K562 (cell line): Measurements from ENCODE around the gene FGF22. TPM values are rescaled to one million over a fixed set of nuclear protein-coding genes. Genes with fewer than 3 reads are reported as not detected.

Experiments used
- CCNT2 ChIP-seq: IDR thresholded peaks from 2 replicates; pipeline ENCODE4 v1.6.1; 2011; ENCODE audit warnings: borderline replicate concordance, low read depth, mild to moderate bottlenecking, moderate library complexity, mixed read lengths, low read length; ENCODE audit not compliant: insufficient read length; ENCODE audit errors: extremely low read depth
- HIVEP1 ChIP-seq: fragments of 250-450 bp; sonication (Bioruptor Pico); IDR thresholded peaks from 2 replicates; pipeline ENCODE4 v1.4.0; 2020; ENCODE audit warnings: mild to moderate bottlenecking
- JUND ChIP-seq, 2 experiments: IDR thresholded peaks; 2 replicates in 1 of 2; 3 replicates in 1 of 2; pipeline ENCODE4 v1.6.1; 2011; ENCODE audit warnings: borderline replicate concordance in 2 of 2, low read depth in 2 of 2, low read length in 2 of 2, improper control_type of control experiment in 1 of 2, missing biosample characterization in 1 of 2, missing genetic modification characterization in 1 of 2, missing genetic modification reagents in 1 of 2
- SMARCC2 ChIP-seq: fragments of 450-650 bp; IDR thresholded peaks from 2 replicates; pipeline ENCODE4 v1.6.1; 2017; ENCODE audit warnings: antibody characterized with exemption, moderate library complexity, mild to moderate bottlenecking, low read depth
- TEAD1 ChIP-seq, 2 experiments: fragments of 450-650 bp in 1 of 2; sonication (generic) in 1 of 2; formaldehyde crosslinking; IDR thresholded peaks; 2 replicates each; pipeline versions ENCODE4 v1.4.0 to v1.8.0; 2020 to 2022; ENCODE audit warnings: mild to moderate bottlenecking in 2 of 2, missing genetic modification reagents in 1 of 2
- TOE1 ChIP-seq, 2 experiments: fragments of 450-650 bp in 1 of 2; sonication (generic) in 1 of 2; formaldehyde crosslinking in 1 of 2; IDR thresholded peaks; 2 replicates each; pipeline versions ENCODE4 v1.7.1 to v1.8.0; 2016 to 2022; ENCODE audit warnings: borderline replicate concordance in 2 of 2, mild to moderate bottlenecking in 2 of 2, antibody characterized with exemption in 1 of 2, inconsistent platforms in 1 of 2, low read depth in 1 of 2, missing genetic modification reagents in 1 of 2, moderate library complexity in 1 of 2
- VEZF1 ChIP-seq: fragments of 200-800 bp; sonication (Bioruptor generic); IDR thresholded peaks from 2 replicates; pipeline ENCODE4 v1.6.1; 2017; ENCODE audit warnings: missing genetic modification characterization, missing compliant biosample characterization
- ZNF347 ChIP-seq: fragments of 450-650 bp; formaldehyde crosslinking; IDR thresholded peaks from 2 replicates; pipeline ENCODE4 v1.4.0; 2020; ENCODE audit warnings: low read depth, mild to moderate bottlenecking, moderate library complexity
- ZNF740 ChIP-seq, 3 experiments: fragments of 200-800 bp in 1 of 3; sonication (Bioruptor generic) in 1 of 3; sonication (generic) in 1 of 3; formaldehyde crosslinking in 1 of 3; IDR thresholded peaks; 2 replicates each; pipeline versions ENCODE4 v1.6.1 to v1.8.0; 2016 to 2022; ENCODE audit warnings: mild to moderate bottlenecking in 2 of 3, missing compliant biosample characterization in 2 of 3, missing genetic modification characterization in 2 of 3, missing genetic modification reagents in 1 of 3
- polyA plus RNA-seq, 8 experiments: library from polyadenylated mRNA; depleted of rRNA in 4 of 8; stranded (reverse) in 5 of 8; unstranded in 3 of 8; fragments of >200 nt; fragmentation: Nextera tagmentation in 2 of 8; fragmentation: Illumina TruSeq in 1 of 8; extraction: Ambion mirVana in 2 of 8; extraction: Trizol in 1 of 8; gene quantifications; 2 replicates each; pipeline versions ENCODE4 v1.2.1 to v1.2.3, GENCODE V29; 2011 to 2014; ENCODE audit warnings: inconsistent platforms in 1 of 8, missing spikeins in 1 of 8
- total RNA-seq, 7 experiments: library from RNA; depleted of rRNA in 6 of 7; stranded (reverse); fragments of >200 nt in 6 of 7; fragmentation: Illumina TruSeq in 2 of 7; extraction: Trizol in 2 of 7; gene quantifications; 2 replicates each; pipeline versions ENCODE4 v1.2.1 to v1.2.3, GENCODE V29; 2011 to 2021; ENCODE audit warnings: low replicate concordance in 1 of 7

The FGF22 gene
- total and polyA plus RNA-seq, 9 of the 15 experiments (the other 6 are each of a cell fraction or from before 2014, with no cell fraction given): 0.14 to 2.2 (median 0.86) TPM; not detected in 4

GRCh38 chr19:681029-682019, 41.6 kb downstream of the FGF22 start (continued):
- TF ChIP-seq TOE1 (IDR thresholded peaks at IDR 0.05; ENCODE audit: borderline replicate concordance) (no peak; the same call in 1 of the 2 replicates), TOE1 (CRISPR knock-in tag; IDR thresholded peaks at IDR 0.05; ENCODE audit: borderline replicate concordance, low read depth) (no peak), ZNF347 (no peak), TEAD1 (CRISPR knock-in tag; IDR thresholded peaks at IDR 0.05) (no peak), VEZF1 (CRISPR knock-in tag) (peak; percentile 52), SMARCC2 (no peak), ZNF740 (CRISPR knock-in tag; IDR thresholded peaks at IDR 0.05) (no peak), ZNF740 (tag; IDR thresholded peaks at IDR 0.05) (0 out of 4 replicates have a peak, but pooled peaks of 1 of the 2 experiments have one; percentile 22), CCNT2 (peak; percentile 38), HIVEP1 (CRISPR knock-in tag) (no peak), JUND (IDR thresholded peaks at IDR 0.05; ENCODE audit: borderline replicate concordance, low read depth, low read length) (0 out of 2 replicates have a peak, but pooled peaks have one; percentile 0), JUND (tag; IDR thresholded peaks at IDR 0.05; ENCODE audit: borderline replicate concordance, low read depth, low read length) (no peak)
